GF-D8 (cell line): ENCODE results near the gene ZNF20.
"Not testable (repeated sequence)": the region's sequence is repeated elsewhere in the genome, so short reads cannot be mapped to it uniquely, and the experiment has no call there.

Experiments used
- DNase-seq: peaks from one replicate; lab custom pipeline; 2025; lab: John Stamatoyannopoulos, UW

The ZNF20 gene

GRCh38 chr19:12112701-12113100, 27.4 kb downstream of the ZNF20 start:
- no peak for DNase-seq

- no peak for DNase-seq
These were observed 28.1 kb downstream of the ZNF20 start for GRCh38 chr19:12111943-12112637.

GRCh38 chr19:12111176-12111575, 29.0 kb downstream of the ZNF20 start:
- no peak for DNase-seq

- DNase-seq, result not testable (repeated sequence)
These were observed 36.2 kb downstream of the ZNF20 start for GRCh38 chr19:12103909-12104308.

- DNase-seq, result peak; percentile 18
These were observed 42.1 kb downstream of the ZNF20 start for GRCh38 chr19:12098040-12098439.

- no peak for DNase-seq
These were observed 44.9 kb downstream of the ZNF20 start for GRCh38 chr19:12095111-12095790.

- no peak for DNase-seq
These were observed 46.4 kb downstream of the ZNF20 start for GRCh38 chr19:12093777-12094176.

- DNase-seq, result peak; percentile 7
These were observed 47.2 kb downstream of the ZNF20 start for GRCh38 chr19:12092956-12093355.

GRCh38 chr19:12092065-12092867, 47.9 kb downstream of the ZNF20 start:
- peak; percentile 87 for DNase-seq

GRCh38 chr19:12090807-12091206, 49.3 kb downstream of the ZNF20 start:
- DNase-seq, result peak; percentile 70

- DNase-seq, result no peak
These were observed 54.9 kb downstream of the ZNF20 start for GRCh38 chr19:12085074-12085818.

GRCh38 chr19:12083336-12083735, 56.8 kb downstream of the ZNF20 start:
- DNase-seq, result not testable (repeated sequence)
